NCI-H69 (cell line): ENCODE measurements around the gene CCNJL.
"Not testable (repeated sequence)": the region's sequence is repeated elsewhere in the genome, so short reads cannot be mapped to it uniquely, and the experiment has no call there.

Experiments
- DNase-seq: peaks from one replicate; lab custom pipeline; 2025; lab: John Stamatoyannopoulos, UW

CCNJL gene, protein sequence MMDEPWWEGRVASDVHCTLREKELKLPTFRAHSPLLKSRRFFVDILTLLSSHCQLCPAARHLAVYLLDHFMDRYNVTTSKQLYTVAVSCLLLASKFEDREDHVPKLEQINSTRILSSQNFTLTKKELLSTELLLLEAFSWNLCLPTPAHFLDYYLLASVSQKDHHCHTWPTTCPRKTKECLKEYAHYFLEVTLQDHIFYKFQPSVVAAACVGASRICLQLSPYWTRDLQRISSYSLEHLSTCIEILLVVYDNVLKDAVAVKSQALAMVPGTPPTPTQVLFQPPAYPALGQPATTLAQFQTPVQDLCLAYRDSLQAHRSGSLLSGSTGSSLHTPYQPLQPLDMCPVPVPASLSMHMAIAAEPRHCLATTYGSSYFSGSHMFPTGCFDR

DNA sequence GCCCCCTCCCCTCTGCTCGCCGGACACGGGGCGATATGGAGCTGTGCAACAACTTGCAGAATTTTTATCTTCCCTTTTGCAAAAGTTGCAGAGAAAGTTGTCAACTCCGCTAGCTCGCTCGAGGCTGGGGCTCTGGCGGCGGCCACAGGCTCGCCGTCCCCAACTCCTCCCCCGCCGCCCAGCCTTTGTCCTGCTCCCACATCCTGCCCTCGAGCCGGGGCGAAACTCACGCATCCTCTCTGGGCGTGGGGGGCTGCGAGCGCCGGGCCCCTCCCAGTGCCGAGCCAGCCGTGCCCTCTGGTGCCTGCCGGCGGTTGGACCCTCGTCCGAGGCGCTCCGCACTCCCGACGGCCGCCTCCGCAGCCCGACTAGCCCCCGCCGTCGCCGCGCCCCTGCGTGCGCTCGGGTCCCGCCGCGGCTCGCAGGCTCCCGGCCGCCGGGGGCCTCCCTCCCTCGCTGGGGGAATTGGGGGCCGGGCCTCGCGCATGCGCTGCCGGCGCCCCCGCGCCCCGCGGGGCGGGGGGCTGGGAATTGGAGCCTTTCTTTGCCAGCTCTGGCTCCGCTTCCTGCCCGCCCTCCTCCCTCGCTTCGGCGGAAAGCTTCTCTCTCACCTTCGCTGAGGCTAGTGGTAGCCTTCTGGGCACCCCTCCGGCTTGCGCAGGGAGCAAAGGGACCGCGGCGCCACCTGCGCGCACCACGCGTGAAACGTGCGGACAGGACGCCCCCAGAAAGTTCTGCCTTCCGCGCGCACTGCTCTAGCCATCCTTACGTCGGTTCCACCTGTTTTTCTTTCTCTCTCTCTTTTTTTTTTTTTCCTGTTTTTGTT is at the start of gene CCNJL:
Gene CCNJL (minus strand): TSS at position 431 of the 826 bp plus-strand sequence. CDS start 641 bp downstream, outside the sequence.
- peak; percentile 97 for DNase-seq

- DNase-seq, result no peak
Measured at GRCh38 chr5:160361624-160362228, 49.4 kb upstream of the CCNJL start.

DNA sequence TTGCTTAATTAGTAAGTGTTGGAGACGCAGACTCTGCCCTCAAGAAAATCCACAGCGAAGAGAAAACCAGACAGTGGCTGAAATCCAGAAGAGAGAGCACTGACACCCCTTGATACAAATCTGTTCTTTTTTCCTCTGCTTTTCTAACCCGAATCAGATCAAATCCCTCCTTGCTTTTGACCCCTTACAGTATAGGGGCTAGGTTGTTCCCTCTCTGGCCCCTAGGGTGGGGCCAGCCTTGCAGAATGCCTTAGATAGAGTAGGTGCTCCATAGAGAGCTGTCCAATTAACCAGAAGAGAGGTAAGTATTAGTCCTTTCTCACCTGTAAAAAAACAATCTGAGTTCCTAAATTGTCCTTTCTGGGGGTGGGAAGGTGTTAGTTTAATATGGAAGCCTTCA is 47.9 kb upstream of the CCNJL start:
- DNase-seq, result no peak

DNA sequence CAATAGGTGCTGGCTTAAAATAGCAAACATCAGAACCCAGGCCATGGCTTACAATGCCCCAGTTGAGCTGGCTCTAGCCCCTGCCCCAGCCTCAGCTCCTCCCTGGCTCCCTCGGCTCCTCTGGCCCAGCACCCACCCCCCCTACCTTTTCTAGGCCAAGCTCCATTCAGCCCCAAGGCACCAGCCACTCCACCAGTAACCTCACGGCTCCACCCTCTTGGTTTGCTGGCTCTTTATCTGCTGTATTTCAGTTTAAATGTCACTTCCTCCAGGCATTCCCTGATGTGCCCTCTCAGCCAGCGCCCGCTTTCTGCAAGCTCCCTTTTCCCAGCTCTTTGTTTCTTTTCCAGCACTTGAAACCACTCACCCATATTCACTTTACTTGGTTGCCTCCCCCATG is 47.5 kb upstream of the CCNJL start:
- DNase-seq, result peak; percentile 42

- DNase-seq, result no peak
Measured at GRCh38 chr5:160359242-160359641, 46.9 kb upstream of the CCNJL start.

DNA sequence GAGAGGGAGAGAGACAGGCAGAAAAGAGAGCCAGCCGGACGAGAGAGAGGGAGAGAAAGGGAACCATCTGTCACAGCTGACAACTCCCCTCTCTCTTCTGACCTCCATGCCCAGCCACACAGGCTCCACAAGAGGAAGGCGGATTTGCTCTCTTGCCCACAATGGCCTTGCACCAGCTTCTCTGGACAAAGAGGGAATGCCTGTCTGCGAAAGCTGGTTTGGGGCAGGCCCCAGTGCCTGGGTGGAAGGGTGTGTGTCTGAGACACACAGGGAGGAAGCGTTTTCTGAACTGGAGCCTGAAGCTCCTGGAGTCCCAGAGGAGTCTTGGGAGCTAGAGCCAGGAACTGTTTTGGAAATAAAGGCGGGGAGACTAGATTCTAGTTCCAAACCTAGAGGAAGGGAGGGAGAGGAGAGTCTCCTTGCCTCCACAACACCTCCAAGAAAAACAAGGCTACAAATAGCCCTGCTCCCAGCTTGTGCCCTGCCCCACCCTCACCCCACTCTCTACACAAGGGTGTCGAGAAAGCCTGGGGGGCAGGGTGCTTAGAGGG is 45.6 kb upstream of the CCNJL start:
- no peak for DNase-seq

- DNase-seq, result no peak
Measured at GRCh38 chr5:160357394-160357793, 45.0 kb upstream of the CCNJL start.

- DNase-seq, result no peak
Measured at GRCh38 chr5:160356550-160357347, 44.4 kb upstream of the CCNJL start.

GRCh38 chr5:160354666-160355065 is 42.3 kb upstream of the CCNJL start:
- no peak for DNase-seq

GRCh38 chr5:160353379-160353778 is 41.0 kb upstream of the CCNJL start:
- DNase-seq, result no peak

GRCh38 chr5:160352308-160352707 is 39.9 kb upstream of the CCNJL start:
- DNase-seq, result no peak

- no peak for DNase-seq
Measured at GRCh38 chr5:160349935-160350303, 37.6 kb upstream of the CCNJL start.

- no peak for DNase-seq
Measured at GRCh38 chr5:160349249-160349934, 37.0 kb upstream of the CCNJL start.

DNA sequence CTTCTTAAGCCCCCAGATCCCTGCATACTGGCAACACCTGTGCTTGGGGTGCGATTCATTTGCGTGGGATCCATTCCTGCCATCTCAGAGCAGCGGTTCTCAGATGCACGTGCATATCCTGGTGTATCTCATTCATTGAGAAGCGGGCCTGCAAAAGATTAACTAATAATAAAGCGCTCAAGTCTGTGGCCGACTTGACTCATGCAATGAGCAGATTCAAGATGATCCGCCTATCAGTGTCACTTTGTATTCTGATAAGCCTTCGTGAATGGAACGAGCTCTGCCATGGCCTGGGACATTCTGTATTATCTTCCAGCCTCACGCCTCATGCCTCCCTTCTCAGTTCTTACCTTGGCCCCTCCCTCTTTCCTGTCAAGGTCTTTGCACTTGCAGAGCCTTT is 35.7 kb upstream of the CCNJL start:
- DNase-seq, result no peak

GRCh38 chr5:160347448-160347847 is 35.1 kb upstream of the CCNJL start:
- DNase-seq, result no peak

DNA sequence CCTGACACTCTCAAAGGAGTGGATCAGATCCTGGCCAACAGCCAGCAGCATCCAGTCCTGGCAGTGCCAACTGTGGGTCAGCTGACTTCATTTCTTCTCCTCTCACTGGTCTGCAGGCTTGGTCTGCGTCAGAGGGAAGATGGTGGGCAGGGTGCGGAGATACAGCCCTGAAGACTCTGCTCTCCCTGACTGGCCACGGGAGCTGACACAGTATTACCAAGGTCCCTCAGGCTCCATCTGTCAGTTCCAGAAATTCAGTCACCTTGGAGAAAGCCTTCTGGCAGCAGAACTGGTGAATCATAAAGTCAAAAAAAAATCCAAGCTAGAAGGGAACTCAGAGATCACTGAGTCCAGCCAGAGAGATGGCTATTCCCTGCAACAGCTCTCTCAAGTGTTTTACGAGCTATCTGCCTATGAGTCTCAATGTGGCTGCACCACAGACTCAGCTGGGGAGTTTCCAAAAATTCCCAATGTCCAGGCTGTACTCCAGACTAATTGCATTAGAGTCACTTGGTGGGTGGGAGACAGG is 30.1 kb upstream of the CCNJL start:
- DNase-seq, result no peak

- no peak for DNase-seq
Measured at GRCh38 chr5:160341309-160341870, 29.0 kb upstream of the CCNJL start.

DNA sequence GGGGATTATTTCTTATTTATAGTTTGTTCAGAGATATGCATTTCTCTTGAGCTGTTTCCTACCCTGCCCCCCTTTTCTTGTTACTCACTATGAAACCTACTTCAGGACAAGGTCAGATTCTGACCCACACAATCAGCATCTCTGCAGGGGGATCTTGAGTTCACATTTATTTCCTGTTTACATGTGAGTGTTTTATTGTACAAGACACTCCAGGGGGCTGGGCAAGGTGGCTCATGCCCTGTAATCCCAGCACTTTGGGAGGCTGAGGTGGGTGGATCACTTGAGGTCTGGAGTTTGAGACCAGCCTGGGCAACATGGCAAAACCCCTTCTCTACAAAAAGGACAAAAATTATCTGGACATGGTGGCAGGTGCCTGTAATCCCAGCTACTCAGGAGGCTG is 28.1 kb upstream of the CCNJL start:
- peak; percentile 75 for DNase-seq

- peak; percentile 32 for DNase-seq
Measured at GRCh38 chr5:160339406-160340130, 27.2 kb upstream of the CCNJL start.

- DNase-seq, result not testable (repeated sequence)
Measured at GRCh38 chr5:160334716-160335115, 22.4 kb upstream of the CCNJL start.
